Measurements from ENCODE around the gene HDAC10.

The HDAC10 gene

DNA sequence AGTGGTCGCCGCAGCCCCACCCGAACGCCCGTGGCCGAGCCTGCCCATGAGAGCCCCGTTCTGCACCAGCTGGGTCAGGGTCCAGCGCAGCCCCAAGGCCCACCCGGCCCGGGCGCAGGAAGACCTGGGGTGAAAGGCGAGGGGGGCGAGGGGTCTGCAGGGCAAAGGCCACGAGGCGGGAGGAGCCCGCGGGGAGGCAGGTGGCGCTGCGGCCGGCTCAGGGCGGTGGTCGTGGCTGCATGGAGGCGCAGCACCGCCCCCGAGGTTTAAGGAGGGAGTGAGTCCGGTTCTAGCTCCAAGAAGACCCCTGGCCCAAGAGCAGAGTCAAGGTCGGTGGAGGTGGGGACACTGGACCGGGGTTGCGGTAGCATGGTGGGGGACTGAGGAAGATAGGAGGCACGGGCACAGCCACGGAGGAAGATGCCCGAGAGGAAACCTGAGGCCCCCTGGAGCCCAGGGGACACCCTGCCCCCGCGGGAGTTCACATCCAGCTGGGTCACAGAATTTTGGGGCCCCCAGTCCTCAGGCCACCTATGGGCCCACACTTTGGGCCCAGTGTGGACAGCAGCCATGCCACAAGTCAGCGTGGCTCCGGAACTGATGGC, 514 bp upstream of the HDAC10 start:
- no peak for DNase-seq (ENCODE audit: low read depth, low spot score)
- peak overlapping the region; percentile 92 for H3K4me3 ChIP-seq
- no peak overlapping the region for H3K9ac ChIP-seq (ENCODE audit: insufficient read length)
- H3K27ac ChIP-seq: no peak overlapping the region
- no peaks in the 10 kb centered on the region for H3K9me3 ChIP-seq (ENCODE audit: low read depth, low read length)
- no peak for TF ChIP-seq POLR2AphosphoS5 (IDR thresholded peaks at IDR 0.05; ENCODE audit: borderline replicate concordance, low read depth, low read length)
- no peak for TF ChIP-seq FOXP2 (optimal IDR thresholded peaks at IDR 0.05; ENCODE audit: control extremely low read depth, extremely low read length, insufficient read depth)
- no peak for TF ChIP-seq EZH2 (IDR thresholded peaks at IDR 0.05)
- no peaks in the 10 kb centered on the region for H3K36me3 ChIP-seq (ENCODE audit: insufficient read depth, low read length)

DNA sequence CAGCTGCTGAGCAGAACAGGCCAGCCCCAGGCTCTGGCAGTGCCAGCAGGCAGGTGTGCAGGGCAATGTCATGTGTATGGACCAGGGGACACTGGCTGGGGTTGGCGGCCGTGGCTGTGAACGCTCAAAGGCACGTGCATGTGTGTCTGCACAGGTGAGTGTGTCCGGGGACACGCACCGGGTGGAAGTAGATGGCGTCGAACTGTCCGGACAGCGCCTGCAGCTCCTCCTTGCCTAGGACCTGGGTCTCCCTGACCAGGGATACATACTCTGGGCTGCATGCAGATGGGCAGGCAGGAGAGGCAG, 863 bp downstream of the HDAC10 start:
- H3K9ac ChIP-seq (ENCODE audit: insufficient read length): no peak overlapping the region
- DNase-seq (ENCODE audit: low read depth, low spot score): no peak
- no peaks in the 10 kb centered on the region for H3K36me3 ChIP-seq (ENCODE audit: insufficient read depth, low read length)
- TF ChIP-seq EZH2 (IDR thresholded peaks at IDR 0.05): no peak
- no peak for TF ChIP-seq FOXP2 (optimal IDR thresholded peaks at IDR 0.05; ENCODE audit: control extremely low read depth, extremely low read length, insufficient read depth)
- TF ChIP-seq POLR2AphosphoS5 (IDR thresholded peaks at IDR 0.05; ENCODE audit: borderline replicate concordance, low read depth, low read length): no peak
- no peaks in the 10 kb centered on the region for H3K9me3 ChIP-seq (ENCODE audit: low read depth, low read length)
- peak overlapping the region; percentile 92 for H3K4me3 ChIP-seq
- H3K27ac ChIP-seq: no peak overlapping the region

DNA sequence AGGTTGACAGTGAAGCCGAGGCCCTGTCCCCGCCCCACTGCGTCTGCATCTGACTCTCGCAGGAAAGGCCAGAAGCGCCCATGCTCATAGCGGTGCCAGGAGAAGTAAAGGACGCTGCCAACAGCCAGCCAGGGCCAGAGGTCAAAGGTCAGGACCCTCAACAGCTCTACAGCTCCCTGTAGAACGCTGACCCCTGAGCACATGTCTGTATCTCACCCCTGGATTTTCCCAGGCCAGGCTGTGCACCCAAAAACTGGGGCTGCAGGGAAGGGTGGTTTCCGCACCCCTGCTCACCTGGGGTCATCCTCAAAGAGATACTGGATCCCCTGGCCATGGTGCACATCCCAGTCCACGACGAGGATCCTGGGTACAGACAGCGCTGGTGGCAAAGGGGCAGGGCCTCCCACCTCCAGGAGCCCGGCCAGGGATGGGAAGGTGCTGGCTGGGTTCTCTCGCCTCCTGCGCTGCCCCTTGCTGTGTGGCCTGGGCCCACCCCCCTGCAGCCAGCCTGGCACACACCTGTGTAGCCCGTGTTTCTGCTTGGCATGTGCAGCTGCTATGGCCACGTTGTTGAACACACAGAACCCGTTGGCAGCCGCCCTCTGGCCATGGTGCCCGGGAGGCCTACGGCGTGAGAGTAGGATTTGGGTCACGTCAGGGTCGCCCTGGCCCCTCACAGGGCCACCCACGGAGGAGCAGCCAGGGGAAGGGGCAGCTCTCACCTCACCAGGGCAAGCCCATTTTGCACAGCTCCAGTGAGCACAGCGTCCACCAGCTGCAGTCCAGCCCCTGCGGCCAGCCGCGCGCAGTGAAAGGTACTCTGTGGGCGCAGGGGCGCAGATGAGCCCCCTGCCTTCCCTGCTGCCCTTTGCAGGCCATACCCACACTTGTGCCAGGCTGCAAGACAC, 1.5 kb downstream of the HDAC10 start:
- no peak overlapping the region for H3K9ac ChIP-seq (ENCODE audit: insufficient read length)
- TF ChIP-seq EZH2 (IDR thresholded peaks at IDR 0.05) (no peak), POLR2AphosphoS5 (IDR thresholded peaks at IDR 0.05; ENCODE audit: borderline replicate concordance, low read depth, low read length) (no peak), FOXP2 (optimal IDR thresholded peaks at IDR 0.05; ENCODE audit: control extremely low read depth, extremely low read length, insufficient read depth) (no peak)

DNA sequence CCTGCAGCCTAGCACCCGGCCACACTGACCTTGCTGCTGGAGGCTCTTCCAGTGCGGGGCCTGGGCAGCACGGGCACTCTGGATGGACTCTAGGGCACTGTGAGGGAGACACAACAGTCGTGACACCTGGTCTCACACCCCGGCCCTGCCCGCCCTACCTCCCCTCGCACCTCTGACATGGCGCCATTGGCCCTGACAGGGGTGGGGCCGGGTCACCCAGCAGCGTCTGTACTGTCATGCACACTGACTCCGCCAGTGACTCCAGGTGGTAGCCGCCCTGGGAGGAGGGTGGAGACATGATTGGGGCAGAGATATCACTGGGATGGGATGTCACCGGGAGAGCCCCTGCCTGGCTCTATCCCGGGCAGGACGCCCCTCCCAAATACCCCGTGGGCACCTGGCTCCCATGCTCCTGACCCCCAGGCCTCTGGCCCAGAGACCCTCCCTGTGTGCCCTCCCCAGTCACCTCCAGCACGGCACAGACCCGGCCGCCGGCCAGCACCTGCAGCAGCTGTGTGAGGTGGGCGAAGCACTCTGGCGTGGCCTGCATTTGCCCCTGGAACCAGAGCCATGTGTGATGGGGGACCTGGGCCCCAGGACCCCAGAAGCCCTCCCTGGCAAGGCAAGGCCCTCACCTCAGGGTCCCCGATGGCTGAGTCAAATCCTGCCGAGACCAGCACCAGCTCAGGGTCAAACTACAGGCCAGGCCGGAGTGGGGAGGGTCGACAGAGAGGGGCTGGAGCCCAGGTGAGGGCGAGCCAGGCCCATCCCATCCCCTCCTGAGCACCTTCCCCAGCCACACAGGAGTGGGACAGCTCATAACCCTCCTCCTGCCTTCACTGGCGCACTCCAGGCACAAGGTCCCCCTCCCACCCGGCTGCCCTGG, 2.6 kb downstream of the HDAC10 start:
- H3K9me3 ChIP-seq (ENCODE audit: low read depth, low read length): no peaks in the 10 kb centered on the region
- no peak overlapping the region for H3K9ac ChIP-seq (ENCODE audit: insufficient read length)
- no peak for DNase-seq (ENCODE audit: low read depth, low spot score)
- no peaks in the 10 kb centered on the region for H3K36me3 ChIP-seq (ENCODE audit: insufficient read depth, low read length)
- no peak overlapping the region for H3K4me3 ChIP-seq
- no peak overlapping the region for H3K27ac ChIP-seq
- no peak for TF ChIP-seq POLR2AphosphoS5 (IDR thresholded peaks at IDR 0.05; ENCODE audit: borderline replicate concordance, low read depth, low read length)
- TF ChIP-seq FOXP2 (optimal IDR thresholded peaks at IDR 0.05; ENCODE audit: control extremely low read depth, extremely low read length, insufficient read depth): no peak
- TF ChIP-seq EZH2 (IDR thresholded peaks at IDR 0.05): no peak

More for the DNA sequence above, 1.5 kb downstream of the HDAC10 start:
- DNase-seq (ENCODE audit: low read depth, low spot score): no peak
- no peaks in the 10 kb centered on the region for H3K36me3 ChIP-seq (ENCODE audit: insufficient read depth, low read length)
- no peak overlapping the region for H3K27ac ChIP-seq
- H3K4me3 ChIP-seq: peak overlapping the region; percentile 92
- H3K9me3 ChIP-seq (ENCODE audit: low read depth, low read length): no peaks in the 10 kb centered on the region

DNA sequence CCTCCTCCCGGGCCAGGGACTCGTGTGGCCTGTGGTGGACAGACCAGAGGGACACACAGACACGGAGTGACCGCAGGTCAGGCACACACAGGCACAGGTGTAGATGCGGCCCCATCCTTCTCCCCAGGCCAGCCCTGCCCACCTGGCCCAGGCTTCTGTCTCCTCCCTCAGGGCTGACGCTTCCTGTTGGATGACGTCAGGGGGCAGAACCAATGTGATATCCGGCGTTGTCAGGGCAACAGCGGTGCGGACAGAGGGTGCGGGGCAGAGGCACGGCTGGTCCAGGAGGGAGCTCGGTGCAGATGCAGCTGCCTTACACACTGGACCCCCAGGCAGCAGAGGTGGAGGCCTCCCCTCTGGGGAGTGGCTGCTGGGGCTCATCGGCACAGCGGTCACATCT, 3.3 kb downstream of the HDAC10 start:
- DNase-seq (ENCODE audit: low read depth, low spot score): no peak
- no peak for TF ChIP-seq FOXP2 (optimal IDR thresholded peaks at IDR 0.05; ENCODE audit: control extremely low read depth, extremely low read length, insufficient read depth)
- no peak for TF ChIP-seq EZH2 (IDR thresholded peaks at IDR 0.05)
- no peak; the same call in 1 of the 2 replicates for TF ChIP-seq POLR2AphosphoS5 (IDR thresholded peaks at IDR 0.05; ENCODE audit: borderline replicate concordance, low read depth, low read length)
- H3K9ac ChIP-seq (ENCODE audit: insufficient read length): no peak overlapping the region
- H3K36me3 ChIP-seq (ENCODE audit: insufficient read depth, low read length): no peaks in the 10 kb centered on the region
- H3K27ac ChIP-seq: no peak overlapping the region
- H3K4me3 ChIP-seq: no peak overlapping the region
- no peaks in the 10 kb centered on the region for H3K9me3 ChIP-seq (ENCODE audit: low read depth, low read length)

DNA sequence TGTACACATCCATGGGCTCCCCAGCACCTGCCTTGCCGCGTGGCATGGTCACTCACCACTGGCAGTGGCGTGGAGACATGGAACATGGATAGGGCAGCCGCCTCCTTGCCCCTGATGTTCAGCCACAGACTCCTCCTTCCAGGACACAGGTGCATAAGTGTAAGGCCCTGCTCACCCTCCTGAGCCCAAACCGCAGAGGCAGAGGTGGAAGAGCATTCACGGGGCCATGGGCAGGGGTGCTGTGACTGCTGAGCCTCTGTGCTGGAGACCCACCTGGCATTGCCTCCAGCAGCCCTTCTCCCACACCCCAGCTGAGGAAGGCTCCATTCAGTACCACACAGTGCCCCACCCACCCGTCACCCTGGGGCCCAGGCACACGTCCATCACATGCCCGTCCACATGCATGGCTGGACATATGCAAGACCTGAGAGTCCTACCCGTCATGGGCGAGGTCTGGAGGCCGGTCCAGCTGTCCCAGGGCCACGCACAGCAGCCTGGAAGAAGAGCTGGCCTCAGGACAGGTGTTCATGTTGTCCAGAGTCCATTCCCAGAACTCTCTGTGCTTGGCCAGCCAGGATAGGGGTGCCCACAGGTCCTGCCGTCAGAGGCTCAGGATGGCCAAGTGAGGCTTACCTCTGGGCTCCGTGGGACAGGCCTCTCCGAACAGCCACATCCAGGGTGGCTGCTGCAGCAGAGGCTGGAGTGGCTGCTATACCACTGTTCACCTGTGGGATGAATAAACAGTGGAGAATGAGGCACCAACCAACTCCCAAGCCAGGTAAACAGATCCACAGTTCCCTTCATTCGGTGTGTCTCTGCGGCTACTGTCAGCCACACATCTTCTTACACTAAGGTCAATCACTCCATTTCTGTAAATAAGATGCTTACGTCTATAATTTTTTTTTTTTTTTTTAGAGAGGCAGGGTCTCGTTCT, 4.6 kb downstream of the HDAC10 start:
- no peak for DNase-seq (ENCODE audit: low read depth, low spot score)
- no peaks in the 10 kb centered on the region for H3K9me3 ChIP-seq (ENCODE audit: low read depth, low read length)
- H3K4me3 ChIP-seq: no peak overlapping the region
- TF ChIP-seq POLR2AphosphoS5 (IDR thresholded peaks at IDR 0.05; ENCODE audit: borderline replicate concordance, low read depth, low read length): no peak
- TF ChIP-seq FOXP2 (optimal IDR thresholded peaks at IDR 0.05; ENCODE audit: control extremely low read depth, extremely low read length, insufficient read depth): no peak
- no peak for TF ChIP-seq EZH2 (IDR thresholded peaks at IDR 0.05)
- no peaks in the 10 kb centered on the region for H3K36me3 ChIP-seq (ENCODE audit: insufficient read depth, low read length)
- H3K9ac ChIP-seq (ENCODE audit: insufficient read length): no peak overlapping the region
- H3K27ac ChIP-seq: no peak overlapping the region

DNA sequence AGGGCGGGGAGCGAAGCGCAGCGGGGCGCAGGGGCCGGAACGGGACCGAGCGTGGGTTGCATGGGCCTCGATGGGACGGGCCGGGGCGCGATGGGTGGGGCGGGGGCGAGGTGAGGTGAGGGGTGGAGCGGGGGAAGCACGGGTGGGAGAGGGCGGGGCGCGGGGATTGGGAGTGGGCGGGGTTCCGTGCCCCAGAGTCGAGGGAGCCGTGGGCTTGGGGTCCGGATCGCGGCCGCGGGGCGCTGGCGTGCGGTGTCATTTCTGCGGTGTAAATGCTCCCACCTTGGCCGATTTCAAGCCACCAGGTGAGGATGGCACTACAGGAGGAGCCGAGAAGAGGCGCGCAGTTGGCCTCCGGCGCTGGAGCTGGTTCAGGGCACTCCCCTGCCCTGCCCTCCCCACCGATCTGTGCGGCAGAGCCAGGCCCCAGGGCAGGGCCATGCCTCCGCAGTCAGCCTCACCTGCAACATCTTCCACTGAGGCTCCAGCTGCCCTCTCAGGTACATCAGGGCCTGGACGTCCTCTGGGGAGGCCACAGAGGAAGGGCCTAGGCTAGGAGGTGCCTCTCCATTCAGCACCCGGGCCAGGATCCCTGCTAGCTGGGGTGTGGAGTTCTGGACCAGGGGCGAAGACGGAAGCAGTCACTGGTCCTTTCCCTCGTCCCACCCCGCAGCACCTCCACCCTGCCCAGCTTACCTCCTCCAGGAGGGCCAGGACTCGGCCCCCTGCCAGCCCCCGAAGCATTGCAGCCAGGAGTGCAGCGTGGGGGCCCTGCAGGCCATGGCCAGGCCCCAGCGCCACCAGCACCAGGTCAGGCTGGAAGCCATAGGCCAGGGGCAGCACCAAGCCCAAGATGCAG, 5.6 kb downstream of the HDAC10 start:
- H3K9ac ChIP-seq (ENCODE audit: insufficient read length): peak overlapping the region; percentile 87
- no peaks in the 10 kb centered on the region for H3K36me3 ChIP-seq (ENCODE audit: insufficient read depth, low read length)
- H3K27ac ChIP-seq: peak overlapping the region; percentile 84; the same call in 1 of the 2 replicates
- no peak for TF ChIP-seq EZH2 (IDR thresholded peaks at IDR 0.05)
- no peak for TF ChIP-seq FOXP2 (optimal IDR thresholded peaks at IDR 0.05; ENCODE audit: control extremely low read depth, extremely low read length, insufficient read depth)
- no peak for TF ChIP-seq POLR2AphosphoS5 (IDR thresholded peaks at IDR 0.05; ENCODE audit: borderline replicate concordance, low read depth, low read length)
- H3K4me3 ChIP-seq: peak overlapping the region; percentile 90
- no peaks in the 10 kb centered on the region for H3K9me3 ChIP-seq (ENCODE audit: low read depth, low read length)
- no peak for DNase-seq (ENCODE audit: low read depth, low spot score)
